Kidney (tissue), 14 donors: ENCODE results near the gene TRDMT1. TPM values are rescaled to one million over a fixed set of nuclear protein-coding genes. Genes with fewer than 3 reads are reported as not detected.
A peak's percentile ranks its signal among the peaks of the same experiment; 100 is the strongest.

Experiments
- DNase-seq, 5 donors: peaks; one replicate each; pipeline ENCODE4 v3.0.0-alpha.2; 2013 to 2020
- FAIRE-seq: peaks from 2 replicates; lab custom pipeline; 2012; peaks lifted over from hg19 to GRCh38; lab: Jason Lieb, UNC
- H3K27ac ChIP-seq, 2 donors: one replicate each; pipeline ENCODE4 v1.7.0; 2013; ENCODE audit warnings: low read depth in 2 of 2, low read length in 2 of 2, inconsistent platforms in 1 of 2
- H3K27me3 ChIP-seq: one replicate; pipeline ENCODE4 v1.7.1; 2013; ENCODE audit warnings: low read length, inconsistent platforms; ENCODE audit not compliant: control insufficient read depth, insufficient read depth
- H3K36me3 ChIP-seq, 3 donors: one replicate each; pipeline versions ENCODE4 v1.7.0 to v1.7.1; 2013; ENCODE audit warnings: low read length in 3 of 3, control low read depth in 1 of 3, inconsistent platforms in 1 of 3; ENCODE audit not compliant: insufficient read depth in 3 of 3, control insufficient read depth in 2 of 3
- H3K4me1 ChIP-seq, 3 donors: one replicate each; pipeline versions ENCODE4 v1.7.0 to v1.7.1; 2013; ENCODE audit warnings: low read length in 3 of 3, inconsistent platforms in 1 of 3, low read depth in 1 of 3; ENCODE audit not compliant: control insufficient read depth in 2 of 3, insufficient read depth in 2 of 3
- H3K4me3 ChIP-seq, 3 donors: one replicate each; pipeline versions ENCODE4 v1.7.0 to v1.8.1; 2013; ENCODE audit warnings: low read length in 3 of 3, control low read depth in 1 of 3, inconsistent platforms in 1 of 3
- H3K9ac ChIP-seq, 3 donors: one replicate each; pipeline versions ENCODE4 v1.7.0 to v1.7.1; 2013; ENCODE audit warnings: low read length in 3 of 3, control low read depth in 1 of 3, inconsistent platforms in 1 of 3
- H3K9me3 ChIP-seq, 3 donors: one replicate each; pipeline versions ENCODE4 v1.7.0 to v1.7.1; 2013; ENCODE audit warnings: low read length in 3 of 3, control low read depth in 1 of 3, inconsistent platforms in 1 of 3; ENCODE audit not compliant: control insufficient read depth in 2 of 3, insufficient read depth in 1 of 3
- intact Hi-C: fragments of 100-400 bp; cut with DNase I; formaldehyde crosslinking; loops from one replicate; pipeline ENCODE4 v1.11.1; 2022
- polyA plus RNA-seq: library from polyadenylated mRNA; stranded (reverse); fragments of 350-450 nt; fragmentation: Illumina TruSeq; extraction: RNeasy Lipid Tissue Mini Kit (QIAGEN cat#74804); gene quantifications from one replicate; pipeline ENCODE4 v1.2.3, GENCODE V29; 2014; ENCODE audit warnings: low read depth, low replicate concordance; ENCODE audit not compliant: insufficient read depth
- total RNA-seq: library from RNA; stranded (reverse); fragmentation: NEBNext Ultra II Directional; extraction: Animal tissue kit (Norgen Biotek cat#: 25700); gene quantifications from one replicate; pipeline ENCODE4 v1.2.1, GENCODE V29; 2021
- TF ChIP-seq, protein P1 (sequence below): IDR thresholded peaks from 3 replicates; pipeline ENCODE4 v1.5.1; 2012; ENCODE audit warnings: mild to moderate bottlenecking, moderate library complexity, borderline replicate concordance; ENCODE audit not compliant: insufficient read depth; ENCODE audit errors: extremely low read depth
- donor health status: control.
- donor health status: control.
- donor health status: control.
- donor health status: control.
- donor health status: control.
- donor health status: DM: yes; HTN: yes; CAD: no.
- donor health status: Normal renal cell carcinoma (clear cell type).

The TRDMT1 gene
- total and polyA plus RNA-seq, 2 donors from 2014 or later = 2.0 to 11.0 TPM

GRCh38 chr10:17214526-17214925, 13.1 kb upstream of the TRDMT1 start:
- peak overlapping the region in 1 of 2 donors; percentile 16 for H3K27ac ChIP-seq
- no peaks in the 10 kb centered on the region for H3K4me1 ChIP-seq
- no peak overlapping the region for H3K9ac ChIP-seq
- no peak for FAIRE-seq
- H3K27me3 ChIP-seq = no peaks in the 10 kb centered on the region
- no peak for DNase-seq
- no peaks in the 10 kb centered on the region for H3K9me3 ChIP-seq
- intact Hi-C loops = no loop called here
- no peaks in the 10 kb centered on the region for H3K36me3 ChIP-seq
- TF ChIP-seq, protein P1, sequence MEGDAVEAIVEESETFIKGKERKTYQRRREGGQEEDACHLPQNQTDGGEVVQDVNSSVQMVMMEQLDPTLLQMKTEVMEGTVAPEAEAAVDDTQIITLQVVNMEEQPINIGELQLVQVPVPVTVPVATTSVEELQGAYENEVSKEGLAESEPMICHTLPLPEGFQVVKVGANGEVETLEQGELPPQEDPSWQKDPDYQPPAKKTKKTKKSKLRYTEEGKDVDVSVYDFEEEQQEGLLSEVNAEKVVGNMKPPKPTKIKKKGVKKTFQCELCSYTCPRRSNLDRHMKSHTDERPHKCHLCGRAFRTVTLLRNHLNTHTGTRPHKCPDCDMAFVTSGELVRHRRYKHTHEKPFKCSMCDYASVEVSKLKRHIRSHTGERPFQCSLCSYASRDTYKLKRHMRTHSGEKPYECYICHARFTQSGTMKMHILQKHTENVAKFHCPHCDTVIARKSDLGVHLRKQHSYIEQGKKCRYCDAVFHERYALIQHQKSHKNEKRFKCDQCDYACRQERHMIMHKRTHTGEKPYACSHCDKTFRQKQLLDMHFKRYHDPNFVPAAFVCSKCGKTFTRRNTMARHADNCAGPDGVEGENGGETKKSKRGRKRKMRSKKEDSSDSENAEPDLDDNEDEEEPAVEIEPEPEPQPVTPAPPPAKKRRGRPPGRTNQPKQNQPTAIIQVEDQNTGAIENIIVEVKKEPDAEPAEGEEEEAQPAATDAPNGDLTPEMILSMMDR = no peak
- no peak overlapping the region for H3K4me3 ChIP-seq

- H3K27ac ChIP-seq = no peak overlapping the region
- H3K27me3 ChIP-seq = no peaks in the 10 kb centered on the region
- intact Hi-C loops = no loop called here
- H3K36me3 ChIP-seq = no peaks in the 10 kb centered on the region
- TF ChIP-seq, protein P1 = no peak
- no peaks in the 10 kb centered on the region for H3K4me1 ChIP-seq
- H3K9me3 ChIP-seq = no peaks in the 10 kb centered on the region
- DNase-seq (no peak), FAIRE-seq (peak; percentile 63)
- H3K4me3 ChIP-seq = no peak overlapping the region
- no peak overlapping the region for H3K9ac ChIP-seq
Measured at GRCh38 chr10:17213646-17214349, 12.3 kb upstream of the TRDMT1 start.

DNA sequence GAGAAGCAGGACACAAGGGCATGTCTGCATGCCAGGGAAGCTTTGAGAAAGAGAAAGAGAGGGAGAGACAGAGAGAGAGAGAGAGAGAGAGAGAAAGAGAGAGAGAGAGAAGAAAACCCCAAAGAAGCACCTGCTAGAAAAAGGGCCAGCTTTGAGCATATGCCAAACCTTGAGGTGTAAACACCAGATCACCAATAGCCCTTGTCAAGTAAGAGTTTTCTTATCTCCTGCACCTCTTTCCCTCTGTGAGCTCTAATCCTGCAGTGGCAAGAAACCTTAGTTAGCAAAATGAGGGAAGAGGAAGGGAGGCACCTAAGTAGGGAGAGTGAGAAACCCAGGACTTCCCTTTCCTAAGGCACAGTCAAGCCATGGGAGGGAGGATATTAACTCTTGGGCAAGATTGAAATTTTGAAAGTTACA, 11.3 kb upstream of the TRDMT1 start:
- no peak overlapping the region for H3K27ac ChIP-seq

More for the DNA sequence above, 11.3 kb upstream of the TRDMT1 start:
- H3K36me3 ChIP-seq = no peaks in the 10 kb centered on the region
- no peak overlapping the region for H3K9ac ChIP-seq
- TF ChIP-seq, protein P1 = no peak
- intact Hi-C loops = no loop called here
- no peak for FAIRE-seq
- peaks cover 0 to 4% (median 0%) of the 10 kb centered on the region in 3 donors for H3K4me1 ChIP-seq
- no peaks in the 10 kb centered on the region for H3K27me3 ChIP-seq
- DNase-seq = no peak
- H3K9me3 ChIP-seq = no peaks in the 10 kb centered on the region
- no peak overlapping the region for H3K4me3 ChIP-seq
